ENCODE results near the gene RANBP17.

The RANBP17 gene

GRCh38 chr5:171142617-171143016 is 280.8 kb downstream of the RANBP17 start:
- DNase-seq (ENCODE audit: low read depth): no peak
- no peak for TF ChIP-seq CTCF (IDR thresholded peaks at IDR 0.05; ENCODE audit: low read depth, low read length, missing control alignments)
- no peak overlapping the region for H3K4me3 ChIP-seq (ENCODE audit: low read depth, low read length)

GRCh38 chr5:171143171-171143570 is 281.4 kb downstream of the RANBP17 start:
- TF ChIP-seq CTCF (IDR thresholded peaks at IDR 0.05; ENCODE audit: low read depth, low read length, missing control alignments): no peak
- H3K4me3 ChIP-seq (ENCODE audit: low read depth, low read length): no peak overlapping the region
- DNase-seq (ENCODE audit: low read depth): no peak

- TF ChIP-seq CTCF (IDR thresholded peaks at IDR 0.05; ENCODE audit: low read depth, low read length, missing control alignments): no peak
- H3K4me3 ChIP-seq (ENCODE audit: low read depth, low read length): no peak overlapping the region
- DNase-seq (ENCODE audit: low read depth): no peak
These were observed 282.1 kb downstream of the RANBP17 start for GRCh38 chr5:171143926-171144325.

- H3K4me3 ChIP-seq (ENCODE audit: low read depth, low read length): no peak overlapping the region
- DNase-seq (ENCODE audit: low read depth): no peak
- TF ChIP-seq CTCF (IDR thresholded peaks at IDR 0.05; ENCODE audit: low read depth, low read length, missing control alignments): no peak
These were observed 287.5 kb downstream of the RANBP17 start for GRCh38 chr5:171149333-171149732.

- no peak overlapping the region for H3K4me3 ChIP-seq (ENCODE audit: low read depth, low read length)
- DNase-seq (ENCODE audit: low read depth): no peak
- TF ChIP-seq CTCF (IDR thresholded peaks at IDR 0.05; ENCODE audit: low read depth, low read length, missing control alignments): no peak
These were observed 288.0 kb downstream of the RANBP17 start for GRCh38 chr5:171149772-171150171.

- DNase-seq (ENCODE audit: low read depth): no peak
- no peak overlapping the region for H3K4me3 ChIP-seq (ENCODE audit: low read depth, low read length)
- TF ChIP-seq CTCF (IDR thresholded peaks at IDR 0.05; ENCODE audit: low read depth, low read length, missing control alignments): no peak
These were observed 290.6 kb downstream of the RANBP17 start for GRCh38 chr5:171152382-171152781.

GRCh38 chr5:171155621-171156020 is 293.8 kb downstream of the RANBP17 start:
- no peak for TF ChIP-seq CTCF (IDR thresholded peaks at IDR 0.05; ENCODE audit: low read depth, low read length, missing control alignments)
- H3K4me3 ChIP-seq (ENCODE audit: low read depth, low read length): no peak overlapping the region
- no peak for DNase-seq (ENCODE audit: low read depth)
